HCT116 (cell line): ENCODE data around the gene PTGR2. TPM values are rescaled to one million over a fixed set of nuclear protein-coding genes. Genes with fewer than 3 reads are reported as not detected.

Experiments
- ATAC-seq: fragments of 200-7000 bp; cut with Tn5 transposase; 2 replicates; pipeline ENCODE4 v1.9.1; 2020; ENCODE audit warnings: mild to moderate bottlenecking, moderate library complexity
- BruUV-seq: library from RNA; stranded (reverse); fragments of 400-500 nt; replicated peaks from 2 replicates; lab custom pipeline; 2021; lab: Mats Ljungman, UMichigan
- CTCF ChIA-PET: fragments of 300-600 bp; sonication (Branson Sonifier 250); formaldehyde crosslinking; loops from one replicate; lab custom pipeline; 2021; ENCODE audit warnings: antibody characterized with exemption; lab: Charles Lee
- POLR2A ChIA-PET: fragments of 300-600, 350-600 bp; sonication (Branson Sonifier 250); formaldehyde crosslinking; loops from one replicate; lab custom pipeline; 2021; ENCODE audit warnings: antibody characterized with exemption; lab: Charles Lee
- RAD21 ChIA-PET, 2 experiments: fragments of 300-600 bp; sonication (Branson Sonifier 250); formaldehyde crosslinking; loops; one replicate each; lab custom pipeline; 2023; ENCODE audit warnings: low total read pairs in 2 of 2; ENCODE audit not compliant: uncharacterized antibody in 2 of 2, unreplicated experiment in 2 of 2, low non-redundant PET in 1 of 2; lab: Charles Lee
- DNase-seq: peaks from one replicate; pipeline ENCODE4 v3.0.0-alpha.2; 2010; ENCODE audit warnings: low read depth, low spot score
- H2AFZ ChIP-seq: fragments of 200-600 bp; shearing (Covaris generic), sonication (generic); 2 replicates; pipeline ENCODE4 v1.6.1; 2017; ENCODE audit warnings: low read depth, mixed run types, mixed read lengths, antibody characterized with exemption, low read length; ENCODE audit not compliant: poor library complexity, severe bottlenecking
- H3K27ac ChIP-seq: 2 replicates; pipeline ENCODE4 v1.5.1; 2012; ENCODE audit warnings: low read depth, low read length
- H3K27me3 ChIP-seq: fragments of 200-600 bp; sonication (generic); 2 replicates; pipeline ENCODE4 v1.6.1; 2016; ENCODE audit warnings: mixed run types, low read length, mixed read lengths; ENCODE audit not compliant: insufficient read depth
- H3K36me3 ChIP-seq, 2 experiments: fragments of 200-500 bp in 1 of 2; fragments of 200-600 bp in 1 of 2; sonication (Bioruptor generic) in 1 of 2; sonication (generic) in 1 of 2; 2 replicates each; pipeline versions ENCODE4 v1.5.1 to v1.6.1; 2014 to 2016; ENCODE audit warnings: low read length in 2 of 2, inconsistent platforms in 1 of 2, mixed read lengths in 1 of 2, mixed run types in 1 of 2; ENCODE audit not compliant: insufficient read depth in 2 of 2, control insufficient read depth in 1 of 2
- H3K4me1 ChIP-seq, 2 experiments: fragments of 200-600 bp in 1 of 2; sonication (generic) in 1 of 2; 2 replicates each; pipeline versions ENCODE4 v1.5.1 to v1.6.1; 2012 to 2017; ENCODE audit warnings: low read length in 2 of 2, inconsistent platforms in 1 of 2, mild to moderate bottlenecking in 1 of 2, mixed read lengths in 1 of 2, mixed run types in 1 of 2, moderate library complexity in 1 of 2; ENCODE audit not compliant: insufficient read depth in 2 of 2, control insufficient read depth in 1 of 2
- H3K4me2 ChIP-seq: fragments of 200-600 bp; sonication (generic); 2 replicates; pipeline ENCODE4 v1.6.1; 2017; ENCODE audit warnings: mixed run types, low read length, mixed read lengths
- H3K4me3 ChIP-seq, 2 experiments: fragments of 200-600 bp in 1 of 2; sonication (generic) in 1 of 2; replicated peaks in 1 of 2; 2 replicates each; pipeline ENCODE4 v1.5.1; 2011 to 2016; ENCODE audit warnings: low read length in 2 of 2, control low read depth in 1 of 2, low read depth in 1 of 2, mild to moderate bottlenecking in 1 of 2, mixed read lengths in 1 of 2, mixed run types in 1 of 2
- H3K79me2 ChIP-seq: fragments of 200-600 bp; sonication (generic); 2 replicates; pipeline ENCODE4 v1.6.1; 2017; ENCODE audit warnings: mild to moderate bottlenecking, mixed run types, low read length, moderate library complexity, mixed read lengths; ENCODE audit not compliant: insufficient read depth
- H3K9ac ChIP-seq: fragments of 200-600 bp; sonication (generic); 2 replicates; pipeline ENCODE4 v1.6.1; 2016; ENCODE audit warnings: low read length, mixed read lengths
- H3K9me2 ChIP-seq: fragments of 200-600 bp; sonication (generic), shearing (Covaris generic); 2 replicates; pipeline ENCODE4 v1.6.1; 2017; ENCODE audit warnings: mixed run types, mild to moderate bottlenecking, moderate library complexity; ENCODE audit not compliant: insufficient read depth
- H3K9me3 ChIP-seq, 2 experiments: fragments of 200-500 bp in 1 of 2; fragments of 200-600 bp in 1 of 2; sonication (Bioruptor generic) in 1 of 2; sonication (generic) in 1 of 2; 2 replicates each; pipeline ENCODE4 v1.6.1; 2014 to 2017; ENCODE audit warnings: low read length in 2 of 2, mixed read lengths in 2 of 2, inconsistent platforms in 1 of 2, low read depth in 1 of 2, mild to moderate bottlenecking in 1 of 2, mixed run types in 1 of 2, moderate library complexity in 1 of 2; ENCODE audit not compliant: control insufficient read depth in 1 of 2, insufficient read depth in 1 of 2
- H4K20me1 ChIP-seq: fragments of 200-600 bp; sonication (generic), shearing (Covaris generic); 2 replicates; pipeline ENCODE4 v1.6.1; 2017; ENCODE audit warnings: mixed run types, mild to moderate bottlenecking, moderate library complexity; ENCODE audit not compliant: insufficient read depth
- ATF3 ChIP-seq: IDR thresholded peaks from 2 replicates; pipeline ENCODE4 v1.6.1; 2012
- CBX3 ChIP-seq: IDR thresholded peaks from 2 replicates; pipeline ENCODE4 v1.6.1; 2012; ENCODE audit warnings: low read depth
- CTCF ChIP-seq, 3 experiments: fragments of 200-600 bp in 1 of 3; sonication (generic) in 1 of 3; IDR thresholded peaks in 2 of 3; conservative IDR thresholded peaks in 1 of 3; 2 replicates each; pipeline ENCODE4 v1.5.1; 2012 to 2017; ENCODE audit warnings: low read depth in 2 of 3, low read length in 2 of 3, antibody characterized with exemption in 1 of 3, borderline replicate concordance in 1 of 3, control low read depth in 1 of 3, mild to moderate bottlenecking in 1 of 3, mixed read lengths in 1 of 3, mixed run types in 1 of 3, moderate library complexity in 1 of 3; ENCODE audit not compliant: insufficient read depth in 1 of 3
- ELF1 ChIP-seq: IDR thresholded peaks from 2 replicates; pipeline ENCODE4 v1.6.1; 2012; ENCODE audit warnings: low read depth, borderline replicate concordance
- EZH2 ChIP-seq: fragments of 200-600 bp; sonication (generic); IDR thresholded peaks from 2 replicates; pipeline ENCODE4 v1.6.1; 2017; ENCODE audit warnings: antibody characterized with exemption, mixed run types
- EZH2phosphoT487 ChIP-seq: fragments of 200-600 bp; IDR thresholded peaks from 2 replicates; pipeline ENCODE4 v1.6.1; 2018; ENCODE audit warnings: antibody characterized with exemption, borderline replicate concordance
- FOSL1 ChIP-seq: IDR thresholded peaks from 2 replicates; pipeline ENCODE4 v1.6.1; 2012; ENCODE audit warnings: low read depth
- JUND ChIP-seq: IDR thresholded peaks from 2 replicates; pipeline ENCODE4 v1.6.1; 2012
- SP1 ChIP-seq: IDR thresholded peaks from 2 replicates; pipeline ENCODE4 v1.6.1; 2012; ENCODE audit warnings: low read depth
- SRF ChIP-seq: IDR thresholded peaks from 2 replicates; pipeline ENCODE4 v1.6.1; 2012; ENCODE audit warnings: low read depth
- ZBTB33 ChIP-seq: IDR thresholded peaks from 2 replicates; pipeline ENCODE4 v1.6.1; 2011; ENCODE audit warnings: mild to moderate bottlenecking, low read length, moderate library complexity; ENCODE audit not compliant: insufficient replicate concordance; ENCODE audit errors: extremely low read depth
- ZFX ChIP-seq: fragments of 450-650 bp; IDR thresholded peaks from 2 replicates; pipeline ENCODE4 v1.6.1; 2017
- intact Hi-C: fragments of 100-400 bp; cut with micrococcal nuclease; formaldehyde crosslinking; loops from 2 replicates; pipeline ENCODE4 v1.10.0; 2022
- total RNA-seq: library from RNA; stranded (reverse); gene quantifications from one replicate; pipeline ENCODE4 v1.2.1, GENCODE V29; 2021; ENCODE audit not compliant: unreplicated experiment

The PTGR2 gene
- total RNA-seq, 1 experiment from 2014 or later, result 22.1 TPM

GRCh38 chr14:73878436-73878835, 26.8 kb downstream of the PTGR2 start (continued):
- no peak for TF ChIP-seq ZBTB33

GRCh38 chr14:73879027-73879426, 27.4 kb downstream of the PTGR2 start:
- peaks cover 4 to 6% of the 10 kb centered on the region in 2 experiments; a peak in 3 of 4 replicates for H3K36me3 ChIP-seq
- H3K79me2 ChIP-seq, result no peaks in the 10 kb centered on the region
- ATAC-seq, result no peak
- H3K4me2 ChIP-seq, result no peak overlapping the region
- TF ChIP-seq EZH2 (no peak), FOSL1 (no peak), SRF (no peak), ZBTB33 (no peak), SP1 (no peak), CTCF (IDR thresholded peaks at IDR 0.05 in 2 of 3, conservative IDR thresholded peaks at IDR 0.05 in 1 of 3; ENCODE audit: borderline replicate concordance in 1 of 3, insufficient read depth in 1 of 3, low read depth in 2 of 3, low read length in 2 of 3) (no peak), ELF1 (no peak), ATF3 (no peak), EZH2phosphoT487 (no peak), CBX3 (no peak), ZFX (no peak), JUND (no peak)
- H3K27me3 ChIP-seq, result no peaks in the 10 kb centered on the region
- CTCF ChIA-PET, result no interaction called here
- H3K9ac ChIP-seq, result no peak overlapping the region
- no peak overlapping the region for H2AFZ ChIP-seq
- H3K9me3 ChIP-seq, result no peaks in the 10 kb centered on the region
- no peak for DNase-seq
- no peak overlapping the region for H3K27ac ChIP-seq
- no peak overlapping the region for H3K4me3 ChIP-seq
- POLR2A ChIA-PET, result no interaction called here
- no peaks in the 10 kb centered on the region; the same call in 1 of the 2 replicates for H4K20me1 ChIP-seq
- no peaks in the 10 kb centered on the region for H3K9me2 ChIP-seq
- H3K4me1 ChIP-seq, result no peaks in the 10 kb centered on the region
- BruUV-seq, result no TSS peak
- intact Hi-C loops, result no loop called here
- RAD21 ChIA-PET, result no interaction called here
